ENCODE data around the gene CSNK2B.

DNA sequence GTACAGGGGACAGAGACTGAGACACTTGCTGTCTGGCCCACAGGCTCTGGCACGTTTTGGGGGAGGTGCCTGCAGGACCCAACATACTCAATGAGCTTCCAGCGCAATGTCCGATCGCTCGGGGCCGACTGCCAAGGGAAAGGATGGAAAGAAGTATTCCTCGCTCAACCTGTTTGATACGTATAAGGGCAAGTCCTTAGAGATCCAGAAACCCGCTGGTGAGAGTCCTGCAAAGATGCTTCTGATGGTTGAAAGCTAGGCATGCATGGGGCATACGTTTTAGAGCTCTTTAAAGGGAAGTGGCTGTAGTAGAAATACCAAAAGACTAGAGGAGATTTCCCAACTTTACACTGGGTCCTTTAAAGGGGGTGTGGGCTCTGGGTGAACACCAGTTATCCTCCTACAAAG is 43.2 kb upstream of the CSNK2B start:
- TF ChIP-seq ZNF394 (tag by site-specific recombination; IDR thresholded peaks at IDR 0.05; ENCODE audit: borderline replicate concordance) (no peak), CTCF (tag by site-specific recombination; IDR thresholded peaks at IDR 0.05) (no peak), ZNF132 (tag by site-specific recombination; IDR thresholded peaks at IDR 0.05; ENCODE audit: borderline replicate concordance) (no peak), ZBTB7A (tag by site-specific recombination; IDR thresholded peaks at IDR 0.05; ENCODE audit: low read depth) (no peak), ZNF121 (tag by site-specific recombination; IDR thresholded peaks at IDR 0.05) (no peak), ZEB2 (tag by site-specific recombination; IDR thresholded peaks at IDR 0.05) (no peak), ZNF561 (tag by site-specific recombination; IDR thresholded peaks at IDR 0.05; ENCODE audit: borderline replicate concordance) (no peak), ZNF184 (tag by site-specific recombination; IDR thresholded peaks at IDR 0.05) (no peak), TCF7L2 (IDR thresholded peaks at IDR 0.05; ENCODE audit: borderline replicate concordance, low read depth, low read length) (no peak), ZNF48 (tag by site-specific recombination; IDR thresholded peaks at IDR 0.05) (no peak)
